GM18511 (cell line): Measurements from ENCODE around the gene FABP3.

Source experiments
- ATAC-seq: cut with Tn5 transposase; IDR thresholded peaks from one replicate; pipeline ENCODE4 v1.9.1; 2021; ENCODE audit warnings: mild to moderate bottlenecking, moderate library complexity; ENCODE audit not compliant: unreplicated experiment

Gene FABP3

GRCh38 chr1:31324093-31324492 lies 48.8 kb downstream of the FABP3 start:
- no peak for ATAC-seq

GRCh38 chr1:31318146-31318545 lies 54.7 kb downstream of the FABP3 start:
- ATAC-seq = no peak

GRCh38 chr1:31315902-31316301 lies 57.0 kb downstream of the FABP3 start:
- no peak for ATAC-seq
